C1 segment of cervical spinal cord (tissue), 14 donors: ENCODE data around the gene ALK.
A peak's percentile ranks its signal among the peaks of the same experiment; 100 is the strongest.

ENCODE experiments used
- DNase-seq, 14 donors: peaks; one replicate each; lab custom pipeline; 2025; lab: John Stamatoyannopoulos, UW

Gene ALK

GRCh38 chr2:29902356-29902755, 19.0 kb downstream of the ALK start:
- DNase-seq = no peak

DNA sequence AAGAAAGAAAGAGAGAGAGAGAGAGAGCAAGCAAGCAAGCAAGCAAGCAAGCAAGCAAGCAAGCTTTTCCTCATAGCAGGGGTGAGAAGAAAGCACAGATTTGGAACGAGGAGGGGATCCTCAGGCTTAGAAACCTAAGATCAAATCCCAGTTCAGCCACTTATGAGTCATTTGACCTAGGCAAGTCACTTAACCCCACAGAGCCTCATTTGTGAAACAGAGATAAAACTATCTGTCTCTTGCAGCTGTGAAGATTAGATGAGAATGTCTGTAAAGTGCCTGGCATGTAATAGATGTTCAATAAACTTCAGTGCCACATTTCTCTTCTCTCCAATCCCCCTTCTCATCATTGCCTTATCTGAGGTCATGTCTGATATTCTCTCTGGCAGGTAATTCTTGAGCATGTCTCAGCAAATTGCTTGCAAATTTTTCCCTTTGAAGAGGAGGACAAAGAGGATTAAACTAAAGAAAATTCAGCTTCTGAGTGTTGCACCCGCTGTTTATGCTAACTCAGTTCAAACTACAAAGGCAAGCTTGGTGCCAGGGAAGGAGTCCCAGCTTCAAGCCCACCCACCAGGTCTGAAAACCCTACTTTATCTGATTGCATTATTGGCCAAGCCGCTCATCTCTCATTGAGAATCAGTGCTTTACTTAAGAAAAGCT, 20.3 kb downstream of the ALK start:
- DNase-seq = no peak

DNA sequence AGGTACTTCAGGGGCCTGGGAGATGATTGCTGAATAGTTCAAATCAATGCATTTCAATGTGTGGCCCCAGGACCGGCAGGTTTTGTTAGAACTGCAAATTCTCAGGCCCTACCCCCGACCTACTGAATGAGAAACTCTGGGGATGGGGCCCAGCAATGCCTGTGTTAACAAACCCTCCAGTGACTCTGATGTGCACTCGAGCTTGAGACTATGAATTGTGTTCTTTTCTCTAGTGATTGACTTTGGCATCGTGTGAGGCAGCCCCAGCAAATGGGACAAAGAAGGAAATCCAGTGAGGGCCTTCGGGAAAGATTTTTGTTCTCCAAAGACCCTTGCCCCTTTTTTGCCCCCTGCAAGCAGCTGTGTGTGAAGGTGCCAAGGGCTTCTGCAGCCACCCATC, 22.4 kb downstream of the ALK start:
- DNase-seq = no peak

DNA sequence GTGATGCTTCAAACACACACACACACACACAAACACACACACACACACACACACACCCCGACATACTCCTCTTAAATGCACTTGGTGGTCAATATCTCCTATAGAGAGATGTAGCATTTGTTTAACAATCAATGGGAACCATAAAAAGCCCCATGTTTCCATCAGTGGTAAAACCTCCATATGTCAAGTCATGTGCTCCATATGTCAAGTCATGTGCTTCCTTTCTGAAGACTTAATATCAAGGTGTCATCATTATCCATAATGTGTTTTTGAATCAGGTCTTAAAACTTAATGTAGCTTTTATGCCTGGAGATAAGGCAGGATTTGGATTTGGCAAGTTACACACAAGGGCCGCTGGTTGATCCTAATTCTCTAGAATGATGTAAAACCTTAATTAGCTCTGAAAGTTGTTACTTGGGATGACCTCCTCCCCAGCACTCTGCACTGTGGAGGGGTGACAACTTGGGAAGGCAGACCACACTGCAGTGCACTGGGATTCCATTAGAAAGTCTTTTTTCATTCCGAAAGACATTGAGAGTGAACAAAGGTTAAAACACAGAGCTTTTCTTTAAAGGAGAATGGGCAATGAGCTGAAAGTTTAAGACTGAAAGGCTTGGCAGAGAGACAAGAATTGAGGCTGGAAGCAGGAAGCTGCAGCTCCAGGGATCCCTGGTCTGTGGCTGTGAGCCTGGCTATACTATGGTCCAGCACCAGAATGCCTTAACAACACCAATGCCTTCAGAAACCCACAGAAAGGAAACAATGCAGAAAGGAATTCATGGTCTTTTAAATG, 26.4 kb downstream of the ALK start:
- DNase-seq = no peak

- DNase-seq = no peak
Observed at GRCh38 chr2:29892585-29893259, 28.7 kb downstream of the ALK start.

DNA sequence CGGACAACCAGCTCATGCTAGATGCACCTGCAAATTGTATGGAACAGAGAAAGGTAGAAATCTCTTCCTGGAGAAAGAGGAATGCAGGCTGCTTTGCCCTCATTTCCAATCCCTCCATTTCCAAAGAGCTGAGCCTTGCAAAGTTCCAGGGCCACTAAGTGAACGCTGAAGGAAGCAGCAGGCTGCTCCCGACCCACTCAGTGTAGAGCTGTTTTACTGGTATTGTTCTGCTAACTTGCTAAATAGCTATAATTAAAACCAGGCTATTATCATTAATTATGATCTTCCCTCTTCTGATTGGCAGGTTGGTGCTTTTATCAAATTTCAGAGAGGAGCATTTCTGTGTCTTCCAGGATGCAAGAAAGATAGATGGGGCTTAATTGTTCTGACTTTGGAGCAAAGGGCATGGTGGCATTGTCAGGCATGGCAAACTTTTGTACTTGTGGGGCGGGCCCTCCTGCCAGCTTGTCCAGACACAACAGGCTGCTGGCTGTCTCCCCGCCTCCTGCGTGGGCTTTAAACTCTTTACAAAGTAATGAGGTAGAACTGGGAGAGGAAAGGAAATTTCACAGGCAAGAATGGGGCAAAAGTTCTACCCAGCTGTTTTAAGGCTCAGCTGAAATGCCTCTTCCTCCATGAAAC, 40.2 kb downstream of the ALK start:
- no peak for DNase-seq

DNA sequence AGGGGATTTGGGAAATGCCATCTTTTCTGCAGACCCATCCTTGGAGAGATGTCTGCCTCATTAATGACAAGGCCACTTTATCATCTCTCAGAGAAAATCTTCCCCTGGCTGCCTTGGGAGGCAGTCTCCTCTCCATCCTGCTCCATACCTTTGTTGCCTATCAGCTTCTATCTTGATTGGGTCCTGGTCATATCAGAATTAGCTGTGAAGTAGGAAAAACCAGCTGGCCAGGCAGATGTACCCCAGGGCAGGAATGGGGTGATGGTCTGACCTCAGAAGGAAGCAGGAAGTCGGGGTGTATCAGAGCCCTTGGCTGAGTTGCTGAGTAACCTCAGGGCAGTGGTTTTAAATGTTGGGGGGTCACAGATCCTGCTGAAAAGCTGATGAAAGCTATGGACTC, 41.3 kb downstream of the ALK start:
- no peak for DNase-seq

DNA sequence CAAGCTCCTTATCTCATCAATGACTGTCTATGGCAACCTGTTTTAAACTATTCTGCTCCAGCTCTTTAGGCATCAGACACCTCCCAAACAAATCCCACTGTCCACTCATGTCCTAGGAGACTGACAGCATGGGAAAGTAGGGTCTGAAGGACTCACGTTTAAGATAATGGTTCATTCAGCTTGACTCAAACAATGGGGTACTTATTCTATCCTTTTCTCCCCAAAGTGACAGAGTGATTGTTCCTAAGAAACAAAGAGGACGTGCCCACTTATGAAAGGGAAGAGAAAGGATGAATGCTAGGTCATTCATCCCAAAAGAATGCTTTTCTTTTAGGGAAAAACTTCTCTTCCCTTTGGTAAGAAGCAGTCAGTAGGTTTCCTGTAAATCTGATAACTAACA, 41.9 kb downstream of the ALK start:
- no peak for DNase-seq

DNA sequence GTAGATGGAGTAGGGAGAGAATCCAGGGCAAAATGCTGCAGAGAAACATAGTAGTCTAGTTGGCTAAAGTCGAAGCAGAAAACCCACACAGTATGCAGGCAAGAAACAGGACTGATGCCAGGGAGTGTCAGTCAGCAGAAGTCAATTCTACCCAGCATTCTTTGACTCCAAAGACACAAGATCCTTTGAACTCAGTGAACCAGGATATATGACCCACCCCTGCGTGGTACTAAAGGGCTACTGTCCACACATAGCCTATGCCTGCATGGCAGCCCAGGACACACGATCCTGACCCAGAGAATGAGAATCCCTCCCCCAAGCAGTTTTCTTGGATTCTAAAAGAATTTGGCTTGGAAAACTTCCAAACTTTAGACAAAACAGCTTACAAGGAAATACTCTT, 42.5 kb downstream of the ALK start:
- peak in 2 of 14 donors; percentile 24 to 28 for DNase-seq

GRCh38 chr2:29876374-29876773, 45.0 kb downstream of the ALK start:
- DNase-seq = no peak

GRCh38 chr2:29874745-29875144, 46.6 kb downstream of the ALK start:
- DNase-seq = no peak

- no peak for DNase-seq
Observed at GRCh38 chr2:29872870-29873269, 48.5 kb downstream of the ALK start.

- DNase-seq = no peak
Observed at GRCh38 chr2:29871541-29871940, 49.8 kb downstream of the ALK start.

- DNase-seq = no peak
Observed at GRCh38 chr2:29865512-29865911, 55.9 kb downstream of the ALK start.

GRCh38 chr2:29864988-29865387, 56.4 kb downstream of the ALK start:
- DNase-seq = no peak

- DNase-seq = no peak
Observed at GRCh38 chr2:29855924-29856639, 65.3 kb downstream of the ALK start.

- DNase-seq = no peak
Observed at GRCh38 chr2:29850794-29851193, 70.6 kb downstream of the ALK start.

DNA sequence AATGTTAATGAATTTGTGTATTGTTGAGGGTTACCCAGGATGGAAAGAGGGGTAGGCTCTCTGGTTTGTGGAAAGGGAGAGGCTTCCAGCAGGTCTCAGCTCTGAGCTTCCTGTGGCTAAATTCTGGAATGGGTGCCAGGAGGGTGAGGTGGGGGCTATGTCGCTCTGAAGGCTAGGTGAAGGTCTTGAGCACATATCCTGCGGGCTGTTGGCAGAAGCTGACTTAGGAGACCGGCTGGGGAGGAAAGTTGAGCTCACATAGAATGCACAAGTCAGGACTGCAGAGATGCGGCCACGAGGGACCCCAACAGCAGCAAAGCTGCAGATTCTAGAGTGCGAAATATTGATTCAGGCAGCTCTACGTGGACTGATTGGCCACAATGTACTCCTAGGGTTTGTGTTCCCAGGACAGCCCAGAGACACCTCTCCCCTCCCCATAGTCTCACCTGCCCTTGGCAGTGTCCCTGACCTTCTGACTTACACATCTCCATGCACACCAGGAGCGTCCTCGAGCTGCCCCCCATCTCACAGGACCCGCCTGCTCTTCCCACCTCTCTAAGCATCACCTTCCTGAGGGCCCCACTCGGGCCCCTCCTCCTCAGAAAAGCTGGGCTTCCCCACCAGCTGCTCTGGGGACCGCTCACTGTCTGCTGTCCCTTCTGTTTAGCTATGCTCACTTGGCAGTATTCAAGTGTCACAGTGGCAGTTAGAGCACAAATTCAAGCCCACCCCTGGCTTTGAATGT, 72.6 kb downstream of the ALK start:
- no peak for DNase-seq

GRCh38 chr2:29847886-29848285, 73.5 kb downstream of the ALK start:
- DNase-seq = no peak

DNA sequence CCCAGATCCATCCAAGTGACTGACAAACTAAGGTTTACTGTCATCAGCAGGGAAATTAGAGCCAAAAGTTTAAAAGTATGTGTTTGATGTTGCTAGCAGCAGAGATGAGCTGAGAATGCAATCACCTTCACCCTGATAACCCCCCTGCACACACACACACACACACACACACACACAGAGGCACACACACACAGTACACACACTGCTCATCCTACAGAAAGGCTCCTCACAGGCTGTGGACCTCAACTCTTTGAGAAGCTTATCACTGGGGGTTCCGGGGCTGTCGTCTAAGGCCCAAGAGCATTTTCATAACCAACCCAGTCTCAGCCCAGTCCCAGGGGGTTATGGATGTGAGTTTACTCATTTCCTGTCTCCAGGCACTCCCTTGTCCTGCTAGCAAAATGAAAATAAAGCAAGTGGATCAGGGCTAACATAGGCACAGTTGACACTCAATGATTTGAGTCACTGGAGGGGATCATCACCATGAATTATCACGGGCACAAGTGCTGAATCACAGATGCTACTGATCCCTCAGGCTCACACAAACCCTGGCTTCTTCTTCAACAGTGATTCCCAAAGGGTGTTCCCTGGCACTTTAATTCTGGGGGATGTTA, 76.6 kb downstream of the ALK start:
- no peak for DNase-seq
